ENCODE measurements around the gene MANEAL. TPM values are rescaled to one million over a fixed set of nuclear protein-coding genes. Genes with fewer than 3 reads are reported as not detected.

MANEAL gene
- total and polyA plus RNA-seq, 2 of the 13 experiments (the other 11 are each of a cell fraction or from before 2014, with no cell fraction given) = 20.8 to 26.4 TPM

GRCh38 chr1:37793773-37794371 lies at the start of gene MANEAL (continued):
- TF ChIP-seq ZNF609 (CRISPR knock-in tag; IDR thresholded peaks at IDR 0.05; ENCODE audit: borderline replicate concordance) (no peak), MIXL1 (CRISPR knock-in tag; IDR thresholded peaks at IDR 0.05) (no peak), ZNF292 (CRISPR knock-in tag; IDR thresholded peaks at IDR 0.05; ENCODE audit: borderline replicate concordance, low read depth) (no peak), ZNF256 (CRISPR knock-in tag; conservative IDR thresholded peaks at IDR 0.05) (no peak), ONECUT2 (CRISPR knock-in tag; IDR thresholded peaks at IDR 0.05) (no peak), ZNF136 (CRISPR knock-in tag; IDR thresholded peaks at IDR 0.05; ENCODE audit: low read depth) (no peak), HNRNPLL (IDR thresholded peaks at IDR 0.05; ENCODE audit: low read depth, low read length, poor library complexity, severe bottlenecking) (no peak), PHF20 (CRISPR knock-in tag; IDR thresholded peaks at IDR 0.05) (peak; percentile 47; the same call in 1 of the 2 replicates), ZUFSP (CRISPR knock-in tag; IDR thresholded peaks at IDR 0.05; ENCODE audit: borderline replicate concordance) (no peak), FOXK2 (IDR thresholded peaks at IDR 0.05) (no peak), ZNF703 (CRISPR knock-in tag; IDR thresholded peaks at IDR 0.05; ENCODE audit: borderline replicate concordance) (no peak), TBP (CRISPR knock-in tag; IDR thresholded peaks at IDR 0.05) (no peak), ZFP62 (CRISPR knock-in tag; IDR thresholded peaks at IDR 0.05) (no peak), ZFP41 (CRISPR knock-in tag; IDR thresholded peaks at IDR 0.05; ENCODE audit: borderline replicate concordance) (no peak), KAT8 (CRISPR knock-in tag; IDR thresholded peaks at IDR 0.05) (peak; percentile 20; the same call in 1 of the 2 replicates), NFKB2 (CRISPR knock-in tag; IDR thresholded peaks at IDR 0.05; ENCODE audit: borderline replicate concordance) (peak; percentile 38; the same call in 1 of the 2 replicates), ZNF431 (CRISPR knock-in tag; IDR thresholded peaks at IDR 0.05; ENCODE audit: borderline replicate concordance, low read depth) (peak; percentile 53; the same call in 1 of the 2 replicates), MIER3 (CRISPR knock-in tag; IDR thresholded peaks at IDR 0.05; ENCODE audit: borderline replicate concordance) (0 out of 2 replicates have a peak, but pooled peaks have one; percentile 20)
- TF ChIP-seq, protein P1, sequence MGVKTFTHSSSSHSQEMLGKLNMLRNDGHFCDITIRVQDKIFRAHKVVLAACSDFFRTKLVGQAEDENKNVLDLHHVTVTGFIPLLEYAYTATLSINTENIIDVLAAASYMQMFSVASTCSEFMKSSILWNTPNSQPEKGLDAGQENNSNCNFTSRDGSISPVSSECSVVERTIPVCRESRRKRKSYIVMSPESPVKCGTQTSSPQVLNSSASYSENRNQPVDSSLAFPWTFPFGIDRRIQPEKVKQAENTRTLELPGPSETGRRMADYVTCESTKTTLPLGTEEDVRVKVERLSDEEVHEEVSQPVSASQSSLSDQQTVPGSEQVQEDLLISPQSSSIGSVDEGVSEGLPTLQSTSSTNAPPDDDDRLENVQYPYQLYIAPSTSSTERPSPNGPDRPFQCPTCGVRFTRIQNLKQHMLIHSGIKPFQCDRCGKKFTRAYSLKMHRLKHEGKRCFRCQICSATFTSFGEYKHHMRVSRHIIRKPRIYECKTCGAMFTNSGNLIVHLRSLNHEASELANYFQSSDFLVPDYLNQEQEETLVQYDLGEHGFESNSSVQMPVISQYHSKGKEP (CRISPR knock-in tag; IDR thresholded peaks at IDR 0.05) = 0 out of 2 replicates have a peak, but pooled peaks have one; percentile 32
- TF ChIP-seq, protein P2, sequence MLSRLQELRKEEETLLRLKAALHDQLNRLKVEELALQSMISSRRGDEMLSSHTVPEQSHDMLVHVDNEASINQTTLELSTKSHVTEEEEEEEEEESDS (CRISPR knock-in tag; IDR thresholded peaks at IDR 0.05; ENCODE audit: borderline replicate concordance) = no peak

Data from HepG2 (cell line).